ENCODE data around the gene CSRP1. TPM values are rescaled to one million over a fixed set of nuclear protein-coding genes. Genes with fewer than 3 reads are reported as not detected.

The CSRP1 gene
- total and polyA plus RNA-seq, 2 of the 13 experiments (the other 11 are each of a cell fraction or from before 2014, with no cell fraction given) = 17.7 to 68.9 TPM

- TF ChIP-seq, protein P1, sequence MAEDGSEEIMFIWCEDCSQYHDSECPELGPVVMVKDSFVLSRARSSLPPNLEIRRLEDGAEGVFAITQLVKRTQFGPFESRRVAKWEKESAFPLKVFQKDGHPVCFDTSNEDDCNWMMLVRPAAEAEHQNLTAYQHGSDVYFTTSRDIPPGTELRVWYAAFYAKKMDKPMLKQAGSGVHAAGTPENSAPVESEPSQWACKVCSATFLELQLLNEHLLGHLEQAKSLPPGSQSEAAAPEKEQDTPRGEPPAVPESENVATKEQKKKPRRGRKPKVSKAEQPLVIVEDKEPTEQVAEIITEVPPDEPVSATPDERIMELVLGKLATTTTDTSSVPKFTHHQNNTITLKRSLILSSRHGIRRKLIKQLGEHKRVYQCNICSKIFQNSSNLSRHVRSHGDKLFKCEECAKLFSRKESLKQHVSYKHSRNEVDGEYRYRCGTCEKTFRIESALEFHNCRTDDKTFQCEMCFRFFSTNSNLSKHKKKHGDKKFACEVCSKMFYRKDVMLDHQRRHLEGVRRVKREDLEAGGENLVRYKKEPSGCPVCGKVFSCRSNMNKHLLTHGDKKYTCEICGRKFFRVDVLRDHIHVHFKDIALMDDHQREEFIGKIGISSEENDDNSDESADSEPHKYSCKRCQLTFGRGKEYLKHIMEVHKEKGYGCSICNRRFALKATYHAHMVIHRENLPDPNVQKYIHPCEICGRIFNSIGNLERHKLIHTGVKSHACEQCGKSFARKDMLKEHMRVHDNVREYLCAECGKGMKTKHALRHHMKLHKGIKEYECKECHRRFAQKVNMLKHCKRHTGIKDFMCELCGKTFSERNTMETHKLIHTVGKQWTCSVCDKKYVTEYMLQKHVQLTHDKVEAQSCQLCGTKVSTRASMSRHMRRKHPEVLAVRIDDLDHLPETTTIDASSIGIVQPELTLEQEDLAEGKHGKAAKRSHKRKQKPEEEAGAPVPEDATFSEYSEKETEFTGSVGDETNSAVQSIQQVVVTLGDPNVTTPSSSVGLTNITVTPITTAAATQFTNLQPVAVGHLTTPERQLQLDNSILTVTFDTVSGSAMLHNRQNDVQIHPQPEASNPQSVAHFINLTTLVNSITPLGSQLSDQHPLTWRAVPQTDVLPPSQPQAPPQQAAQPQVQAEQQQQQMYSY (CRISPR knock-in tag; IDR thresholded peaks at IDR 0.05) = no peak
- TF ChIP-seq PHF8 (CRISPR knock-in tag; IDR thresholded peaks at IDR 0.05) (no peak), BORCS8-MEF2B (CRISPR knock-in tag; IDR thresholded peaks at IDR 0.05) (no peak), KDM2A (CRISPR knock-in tag; IDR thresholded peaks at IDR 0.05; ENCODE audit: borderline replicate concordance, low read depth) (no peak), SRY (CRISPR knock-in tag; IDR thresholded peaks at IDR 0.05) (no peak), SCMH1 (CRISPR knock-in tag; IDR thresholded peaks at IDR 0.05; ENCODE audit: borderline replicate concordance) (no peak), DMTF1 (CRISPR knock-in tag; IDR thresholded peaks at IDR 0.05) (no peak), STAT6 (CRISPR knock-in tag; IDR thresholded peaks at IDR 0.05; ENCODE audit: borderline replicate concordance) (no peak)
- TF ChIP-seq, protein P2, sequence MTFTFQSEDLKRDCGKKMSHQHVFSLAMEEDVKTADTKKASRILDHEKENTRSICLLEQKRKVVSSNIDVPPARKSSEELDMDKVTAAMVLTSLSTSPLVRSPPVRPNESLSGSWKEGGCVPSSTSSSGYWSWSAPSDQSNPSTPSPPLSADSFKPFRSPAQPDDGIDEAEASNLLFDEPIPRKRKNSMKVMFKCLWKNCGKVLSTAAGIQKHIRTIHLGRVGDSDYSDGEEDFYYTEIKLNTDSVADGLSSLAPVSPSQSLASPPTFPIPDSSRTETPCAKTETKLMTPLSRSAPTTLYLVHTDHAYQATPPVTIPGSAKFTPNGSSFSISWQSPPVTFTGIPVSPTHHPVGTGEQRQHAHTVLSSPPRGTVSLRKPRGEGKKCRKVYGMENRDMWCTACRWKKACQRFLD (CRISPR knock-in tag; IDR thresholded peaks at IDR 0.05; ENCODE audit: borderline replicate concordance) = no peak
- no peak overlapping the region for H2AFZ ChIP-seq (ENCODE audit: low read length)
- H3K27me3 ChIP-seq (ENCODE audit: control insufficient read depth in 1 of 2, insufficient read depth in 2 of 2, low read length in 2 of 2) = peaks cover 2 to 22% of the 10 kb centered on the region in 2 experiments; a peak in 3 of 5 replicates
- no peaks in the 10 kb centered on the region for H4K20me1 ChIP-seq (ENCODE audit: insufficient read depth, low read length)
- no peaks in the 10 kb centered on the region for H3K79me2 ChIP-seq (ENCODE audit: insufficient read depth, low read length)
- ChIA-PET CTCF (ENCODE audit: low intra/inter-chr PET ratio, low total read pairs) (no interaction called here), POLR2A (no interaction called here)
- intact Hi-C loops (cut with micrococcal nuclease; ENCODE audit: unreplicated experiment) = no loop called here
- no peak for FAIRE-seq
- BruUV-seq (replicated peaks) = no TSS peak
- H3K4me3 ChIP-seq (replicated peaks in 1 of 3; ENCODE audit: insufficient read depth in 1 of 3, low read depth in 2 of 3, low read length in 3 of 3) = no peak overlapping the region
- H3K27ac ChIP-seq (ENCODE audit: extremely low read length, insufficient read depth, low read length) = no peak overlapping the region
- H3K36me3 ChIP-seq (replicated peaks in 1 of 2; ENCODE audit: control insufficient read depth in 1 of 2, insufficient read depth in 2 of 2, low read length in 2 of 2) = no peaks in the 10 kb centered on the region
- no peaks in the 10 kb centered on the region for H3K9me3 ChIP-seq (ENCODE audit: low read length)
- in situ Hi-C loops (cut with HindIII; ENCODE audit: extremely low pct_ligation_motif_present, low pct_unique_long_range_greater_than_20kb) = no loop called here
- H3K4me1 ChIP-seq (ENCODE audit: insufficient read depth, low read length) = no peaks in the 10 kb centered on the region
- no peak for DNase-seq (ENCODE audit: low spot score)
- no peak for ATAC-seq
- WGBS (ENCODE audit: low lambda C conversion rate) = 46% methylated on average over 3 of the region's 3 CpGs
- no peak overlapping the region for H3K9ac ChIP-seq (ENCODE audit: insufficient read depth, low read depth, low read length)
- no peak overlapping the region for H3K4me2 ChIP-seq (ENCODE audit: low read depth, low read length)
Observed at GRCh38 chr1:201551096-201551495, 44.2 kb upstream of the CSRP1 start.
